Naive thymus-derived CD4-positive, alpha-beta T cell (primary cell): ENCODE measurements around the gene TBC1D9B. TPM values are rescaled to one million over a fixed set of nuclear protein-coding genes. Genes with fewer than 3 reads are reported as not detected.

Experiments used
- ATAC-seq: fragments of 150-1000 bp; cut with Tn5 transposase; 2 replicates; pipeline ENCODE4 v1.10.0; 2021; ENCODE audit warnings: mild to moderate bottlenecking, moderate library complexity
- CTCF ChIA-PET: fragments of 350-600 bp; sonication (Branson Sonifier 250); formaldehyde crosslinking; loops from one replicate; lab custom pipeline; 2021; ENCODE audit warnings: antibody characterized with exemption; lab: Charles Lee
- POLR2A ChIA-PET: fragments of 350-600 bp; sonication (Branson Sonifier 250); formaldehyde crosslinking; loops from one replicate; lab custom pipeline; 2021; ENCODE audit warnings: antibody characterized with exemption, inconsistent platforms; lab: Charles Lee
- DNase-seq, 9 donors: peaks; one replicate each; pipeline versions ENCODE4 v3.0.0 to v3.0.0-alpha.2; 2020 to 2022; ENCODE audit warnings: mixed read lengths in 1 of 9
- H3K27ac ChIP-seq: one replicate; pipeline ENCODE4 v1.7.0; 2013; ENCODE audit warnings: mild to moderate bottlenecking, low read depth, low read length, moderate library complexity
- H3K27me3 ChIP-seq, 2 donors: one replicate each; pipeline ENCODE4 v1.7.0; 2013; ENCODE audit warnings: low read length in 2 of 2, mild to moderate bottlenecking in 2 of 2, moderate library complexity in 2 of 2; ENCODE audit not compliant: control insufficient read depth in 2 of 2, insufficient read depth in 2 of 2
- H3K36me3 ChIP-seq, 3 experiments: 1 replicate in 2 of 3; 2 replicates in 1 of 3; pipeline ENCODE4 v1.7.0; 2013; ENCODE audit warnings: low read length in 3 of 3, mild to moderate bottlenecking in 3 of 3, moderate library complexity in 1 of 3; ENCODE audit not compliant: insufficient read depth in 3 of 3, control insufficient read depth in 2 of 3
- H3K4me1 ChIP-seq, 2 donors: one replicate each; pipeline ENCODE4 v1.7.0; 2013; ENCODE audit warnings: low read length in 2 of 2, mild to moderate bottlenecking in 2 of 2, moderate library complexity in 1 of 2; ENCODE audit not compliant: control insufficient read depth in 2 of 2, insufficient read depth in 2 of 2
- H3K4me3 ChIP-seq: 2 replicates; pipeline ENCODE4 v1.7.0; 2013; ENCODE audit warnings: mild to moderate bottlenecking, low read length
- H3K9me3 ChIP-seq, 3 experiments: 1 replicate in 2 of 3; 2 replicates in 1 of 3; pipeline ENCODE4 v1.7.0; 2013; ENCODE audit warnings: low read length in 3 of 3; ENCODE audit not compliant: control insufficient read depth in 2 of 3
- H3K27ac Mint-ChIP-seq, 9 donors: one replicate each; pipeline ENCODE4 v1.8.0; 2020 to 2022; ENCODE audit warnings: mixed read lengths in 9 of 9, mild to moderate bottlenecking in 8 of 9, moderate library complexity in 5 of 9, inconsistent platforms in 2 of 9
- H3K27me3 Mint-ChIP-seq, 5 donors: one replicate each; pipeline ENCODE4 v1.8.0; 2021 to 2022; ENCODE audit warnings: mixed read lengths in 5 of 5, mild to moderate bottlenecking in 1 of 5
- H3K36me3 Mint-ChIP-seq, 5 donors: one replicate each; pipeline ENCODE4 v1.8.0; 2020 to 2022; ENCODE audit warnings: mixed read lengths in 5 of 5, mild to moderate bottlenecking in 3 of 5, inconsistent platforms in 1 of 5
- H3K4me1 Mint-ChIP-seq, 7 donors: one replicate each; pipeline ENCODE4 v1.8.0; 2020 to 2022; ENCODE audit warnings: mixed read lengths in 7 of 7, mild to moderate bottlenecking in 3 of 7, inconsistent platforms in 1 of 7
- H3K4me3 Mint-ChIP-seq, 10 donors: one replicate each; pipeline ENCODE4 v1.8.0; 2020 to 2022; ENCODE audit warnings: mild to moderate bottlenecking in 10 of 10, mixed read lengths in 10 of 10, moderate library complexity in 6 of 10, inconsistent platforms in 2 of 10
- H3K9me3 Mint-ChIP-seq, 11 donors: one replicate each; pipeline ENCODE4 v1.8.0; 2020 to 2022; ENCODE audit warnings: mixed read lengths in 11 of 11, mild to moderate bottlenecking in 4 of 11, inconsistent platforms in 1 of 11, moderate library complexity in 1 of 11
- intact Hi-C, 2 donors: fragments of 100-400 bp; cut with micrococcal nuclease; formaldehyde crosslinking; loops; one replicate each; pipeline ENCODE4 v1.15.1; 2023
- polyA plus RNA-seq, 2 donors: library from polyadenylated mRNA; unstranded; fragments of 300-500 nt; fragmentation: Illumina TruSeq; gene quantifications; one replicate each; pipeline ENCODE4 v1.2.3, GENCODE V29; 2021
- total RNA-seq, 6 experiments: library from RNA in 5 of 6; stranded (reverse) in 5 of 6; gene quantifications; 1 replicate in 5 of 6; 2 replicates in 1 of 6; pipeline ENCODE4 v1.2.3 and lab custom pipeline; 2021 to 2026

Gene TBC1D9B
- total and polyA plus RNA-seq, 7 experiments from 2014 or later: 19.3 to 117 (median 79.6) TPM

DNA sequence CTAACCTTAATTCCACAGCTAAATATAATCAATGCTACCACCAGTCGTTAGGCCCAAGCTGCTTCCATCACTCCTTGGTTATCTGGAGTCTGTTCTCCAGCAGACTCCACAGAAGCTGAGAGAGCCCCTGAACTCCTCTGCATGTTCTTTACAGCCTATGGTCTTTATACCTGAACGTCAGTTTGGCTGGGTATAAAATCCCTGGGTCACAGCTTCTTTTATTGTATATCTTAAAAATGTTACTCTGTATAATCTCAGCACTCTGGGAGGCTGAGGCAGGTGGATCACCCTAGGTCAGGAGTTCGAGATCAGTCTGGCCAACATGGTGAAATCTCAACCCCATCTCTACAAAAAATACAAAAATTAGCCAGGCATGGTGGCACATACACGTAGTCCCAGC, 25.4 kb downstream of the TBC1D9B start:
- ChIA-PET CTCF (no interaction called here), POLR2A (interaction anchor here (1.0 kb wide), 1 partner anchor 11 kb away, joined by 3 read pairs; no protein-coding TSS in a partner anchor)
- H3K4me1 Mint-ChIP-seq: peaks cover 0 to 5% (median 0%) of the 10 kb centered on the region in 7 donors
- no peak overlapping the region for H3K27ac ChIP-seq
- ATAC-seq (no peak), DNase-seq (no peak)
- H3K36me3 Mint-ChIP-seq: peaks cover 22 to 56% (median 47%) of the 10 kb centered on the region in 5 donors
- H3K9me3 Mint-ChIP-seq: peaks cover 0 to 32% (median 13%) of the 10 kb centered on the region in 11 donors
- H3K9me3 ChIP-seq: peaks cover 0 to 25% (median 7%) of the 10 kb centered on the region in 3 experiments
- no peak overlapping the region for H3K4me3 ChIP-seq
- intact Hi-C loops: no loop called here
- peak overlapping the region in 2 of 9 donors; percentile 16 to 37 for H3K27ac Mint-ChIP-seq
- no peaks in the 10 kb centered on the region for H3K27me3 ChIP-seq
- no peaks in the 10 kb centered on the region for H3K27me3 Mint-ChIP-seq
- no peak overlapping the region for H3K4me3 Mint-ChIP-seq
- H3K4me1 ChIP-seq: no peaks in the 10 kb centered on the region
- H3K36me3 ChIP-seq: peaks cover 0 to 76% (median 11%) of the 10 kb centered on the region in 3 experiments

DNA sequence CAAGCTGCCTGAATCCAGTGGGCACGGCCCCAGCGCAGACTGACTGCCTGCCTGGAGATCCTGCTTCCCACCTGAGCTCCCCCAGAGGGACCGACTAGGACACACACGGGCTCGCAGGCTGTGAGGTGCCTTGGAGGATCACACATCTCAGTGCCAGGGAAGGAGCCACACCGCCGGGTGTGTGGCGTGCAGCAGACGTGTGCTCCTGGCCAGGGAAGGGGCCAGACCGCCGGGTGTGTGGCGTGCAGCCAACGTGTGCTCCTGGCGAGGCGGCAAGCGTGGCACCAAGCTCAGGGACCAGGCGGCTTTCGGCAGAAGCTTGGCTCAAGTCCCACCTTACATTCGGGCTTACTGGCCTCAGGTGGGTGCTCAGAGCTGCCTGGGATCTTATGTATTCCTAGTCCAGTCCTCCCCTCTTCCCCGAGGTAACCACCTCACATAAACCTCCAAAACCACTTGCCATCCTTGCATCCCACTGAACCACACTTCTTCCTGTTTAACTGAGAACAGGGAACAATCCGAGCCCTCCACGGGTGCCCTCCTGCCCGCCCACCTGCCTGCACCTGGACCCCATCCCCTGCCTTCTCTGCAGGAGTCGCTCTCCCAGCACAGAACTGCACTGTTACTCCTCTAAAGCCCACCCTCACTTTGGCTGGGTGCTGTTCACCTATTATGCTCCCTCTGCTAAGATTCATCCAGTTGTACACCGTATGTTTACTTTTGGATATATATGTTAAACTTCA, 26.7 kb downstream of the TBC1D9B start:
- intact Hi-C loops: no loop called here
- Histone ChIP-seq H3K27me3 (no peaks in the 10 kb centered on the region), H3K9me3 (peaks cover 0 to 25% (median 7%) of the 10 kb centered on the region in 3 experiments), H3K27ac (no peak overlapping the region), H3K36me3 (peaks cover 0 to 71% (median 14%) of the 10 kb centered on the region in 3 experiments), H3K4me1 (no peaks in the 10 kb centered on the region), H3K4me3 (no peak overlapping the region)
- ChIA-PET POLR2A (no interaction called here), CTCF (interaction anchor here (0.6 kb wide), 1 partner anchor 14 kb away, joined by 4 read pairs; no protein-coding TSS in a partner anchor)
- Mint-ChIP-seq H3K36me3 (peaks cover 16 to 44% (median 40%) of the 10 kb centered on the region in 5 donors), H3K9me3 (peaks cover 0 to 32% (median 13%) of the 10 kb centered on the region in 11 donors), H3K27ac (no peak overlapping the region), H3K27me3 (no peaks in the 10 kb centered on the region), H3K4me1 (peaks cover 0 to 2% (median 0%) of the 10 kb centered on the region in 7 donors), H3K4me3 (no peak overlapping the region)
- DNase-seq (no peak), ATAC-seq (no peak)

DNA sequence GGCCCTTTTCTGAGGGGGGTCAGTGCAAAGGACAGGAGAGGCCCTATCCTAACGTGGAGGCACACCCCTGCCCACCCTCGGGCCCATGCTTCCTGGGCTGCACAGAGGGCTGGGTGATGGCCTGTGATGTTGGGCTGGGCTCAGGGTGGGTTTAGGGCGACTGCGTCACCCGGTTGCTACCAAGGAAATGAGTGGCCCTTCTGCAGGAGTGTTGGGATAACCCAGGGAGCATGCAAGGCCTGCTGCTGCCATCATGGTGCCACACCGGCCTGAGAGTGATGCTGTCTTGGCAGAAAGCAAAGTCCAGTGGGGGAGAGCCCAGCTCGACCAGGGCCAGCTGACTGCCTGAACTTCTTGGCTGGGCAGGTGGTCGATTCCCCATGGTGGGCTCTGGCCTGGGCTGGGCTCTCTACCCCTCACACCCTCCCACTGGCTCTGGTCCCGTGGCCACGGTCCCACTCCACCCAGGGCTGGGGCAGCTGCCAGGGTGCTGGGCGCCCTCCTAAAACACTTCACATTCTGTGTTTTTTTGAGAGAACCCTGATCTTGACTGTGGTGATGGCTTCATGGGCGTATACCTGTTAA, 27.5 kb downstream of the TBC1D9B start:
- no peak for DNase-seq
- no peak overlapping the region for H3K27ac Mint-ChIP-seq
- intact Hi-C loops: no loop called here
- no peak overlapping the region for H3K4me3 ChIP-seq
- H3K36me3 Mint-ChIP-seq: peaks cover 12 to 39% (median 33%) of the 10 kb centered on the region in 5 donors
- H3K4me3 Mint-ChIP-seq: no peak overlapping the region
- H3K36me3 ChIP-seq: peaks cover 0 to 72% (median 14%) of the 10 kb centered on the region in 3 experiments
- ChIA-PET CTCF (no interaction called here), POLR2A (no interaction called here)
- peaks cover 0 to 25% (median 7%) of the 10 kb centered on the region in 3 experiments for H3K9me3 ChIP-seq
- H3K4me1 ChIP-seq: no peaks in the 10 kb centered on the region
- H3K27me3 ChIP-seq: no peaks in the 10 kb centered on the region
- H3K27ac ChIP-seq: no peak overlapping the region
- H3K9me3 Mint-ChIP-seq: peaks cover 0 to 28% (median 13%) of the 10 kb centered on the region in 11 donors
- no peaks in the 10 kb centered on the region for H3K27me3 Mint-ChIP-seq
- H3K4me1 Mint-ChIP-seq: no peaks in the 10 kb centered on the region
- ATAC-seq: no peak

DNA sequence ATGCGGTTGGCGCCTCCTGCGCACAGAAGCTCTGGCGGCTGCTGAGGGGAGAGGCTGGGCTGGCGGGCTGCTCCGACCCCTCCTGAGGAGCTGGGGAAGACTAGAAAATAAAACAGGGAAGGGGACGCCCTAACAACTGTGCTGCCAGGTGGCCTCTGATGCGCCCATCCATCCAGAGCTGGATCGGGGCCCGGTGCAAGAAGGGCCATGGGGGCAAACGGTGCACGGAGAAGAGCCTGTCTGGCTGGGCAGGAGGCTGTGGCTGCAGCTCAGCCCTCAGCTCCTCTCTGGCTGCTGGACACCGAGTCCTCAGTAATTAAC, 28.0 kb downstream of the TBC1D9B start:
- POLR2A ChIA-PET: no interaction called here
- no peaks in the 10 kb centered on the region for H3K4me1 ChIP-seq
- peaks cover 0 to 72% (median 14%) of the 10 kb centered on the region in 3 experiments for H3K36me3 ChIP-seq
- ATAC-seq (no peak), DNase-seq (no peak)
- H3K9me3 Mint-ChIP-seq: peaks cover 0 to 23% (median 12%) of the 10 kb centered on the region in 11 donors
- H3K4me3 Mint-ChIP-seq: no peak overlapping the region
- no peak overlapping the region for H3K4me3 ChIP-seq
- H3K27ac Mint-ChIP-seq: no peak overlapping the region
- H3K27me3 Mint-ChIP-seq: no peaks in the 10 kb centered on the region
- peaks cover 0 to 25% (median 7%) of the 10 kb centered on the region in 3 experiments for H3K9me3 ChIP-seq
- H3K27me3 ChIP-seq: no peaks in the 10 kb centered on the region
- intact Hi-C loops: no loop called here
- H3K4me1 Mint-ChIP-seq: no peaks in the 10 kb centered on the region
- CTCF ChIA-PET: no interaction called here
- H3K27ac ChIP-seq: no peak overlapping the region
- peaks cover 9 to 34% (median 28%) of the 10 kb centered on the region in 5 donors for H3K36me3 Mint-ChIP-seq

DNA sequence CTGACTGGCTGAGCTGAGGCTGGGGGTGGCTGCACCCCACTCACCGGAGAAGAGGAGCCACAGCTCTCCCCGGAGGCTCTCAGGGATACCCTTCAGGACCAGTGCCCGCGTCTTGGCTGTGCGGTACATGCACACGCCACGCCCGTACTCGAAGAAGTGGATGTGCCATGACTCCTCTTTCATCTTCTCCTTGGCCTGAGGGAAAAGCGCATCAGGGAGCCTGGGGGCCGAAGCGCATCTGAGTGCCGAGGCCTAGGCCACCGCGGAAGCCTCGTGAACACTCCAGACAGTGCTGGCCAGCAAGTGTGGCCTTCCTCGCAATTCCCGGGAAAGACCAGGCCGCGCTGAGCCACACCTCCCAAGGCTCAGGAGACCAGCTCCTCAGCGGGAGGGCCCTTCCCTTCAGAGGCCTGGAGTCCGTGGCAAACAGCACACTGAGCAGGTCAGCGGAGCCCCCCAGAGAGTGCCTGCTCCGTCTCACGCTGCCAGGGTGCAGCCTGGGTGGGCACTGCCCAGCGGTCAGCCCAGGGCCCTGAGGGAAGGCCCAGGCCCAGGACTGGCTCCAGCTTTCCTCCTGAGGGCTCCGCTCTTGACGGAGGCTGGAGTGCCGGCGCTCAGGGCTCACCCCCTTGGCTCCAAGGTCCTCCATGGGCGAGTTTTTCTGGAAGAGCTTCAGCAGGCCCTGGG, 28.6 kb downstream of the TBC1D9B start:
- peaks cover 6 to 29% (median 23%) of the 10 kb centered on the region in 5 donors for H3K36me3 Mint-ChIP-seq
- H3K27ac Mint-ChIP-seq: no peak overlapping the region
- Histone ChIP-seq H3K27ac (no peak overlapping the region), H3K4me3 (no peak overlapping the region), H3K4me1 (no peaks in the 10 kb centered on the region), H3K36me3 (peaks cover 0 to 72% (median 14%) of the 10 kb centered on the region in 3 experiments), H3K9me3 (peaks cover 0 to 20% (median 7%) of the 10 kb centered on the region in 3 experiments), H3K27me3 (no peaks in the 10 kb centered on the region)
- ATAC-seq (peak; percentile 31), DNase-seq (no peak)
- H3K27me3 Mint-ChIP-seq: no peaks in the 10 kb centered on the region
- ChIA-PET CTCF (no interaction called here), POLR2A (no interaction called here)
- H3K4me3 Mint-ChIP-seq: no peak overlapping the region
- intact Hi-C loops: no loop called here
- H3K9me3 Mint-ChIP-seq: peaks cover 0 to 18% (median 9%) of the 10 kb centered on the region in 11 donors
- no peaks in the 10 kb centered on the region for H3K4me1 Mint-ChIP-seq

DNA sequence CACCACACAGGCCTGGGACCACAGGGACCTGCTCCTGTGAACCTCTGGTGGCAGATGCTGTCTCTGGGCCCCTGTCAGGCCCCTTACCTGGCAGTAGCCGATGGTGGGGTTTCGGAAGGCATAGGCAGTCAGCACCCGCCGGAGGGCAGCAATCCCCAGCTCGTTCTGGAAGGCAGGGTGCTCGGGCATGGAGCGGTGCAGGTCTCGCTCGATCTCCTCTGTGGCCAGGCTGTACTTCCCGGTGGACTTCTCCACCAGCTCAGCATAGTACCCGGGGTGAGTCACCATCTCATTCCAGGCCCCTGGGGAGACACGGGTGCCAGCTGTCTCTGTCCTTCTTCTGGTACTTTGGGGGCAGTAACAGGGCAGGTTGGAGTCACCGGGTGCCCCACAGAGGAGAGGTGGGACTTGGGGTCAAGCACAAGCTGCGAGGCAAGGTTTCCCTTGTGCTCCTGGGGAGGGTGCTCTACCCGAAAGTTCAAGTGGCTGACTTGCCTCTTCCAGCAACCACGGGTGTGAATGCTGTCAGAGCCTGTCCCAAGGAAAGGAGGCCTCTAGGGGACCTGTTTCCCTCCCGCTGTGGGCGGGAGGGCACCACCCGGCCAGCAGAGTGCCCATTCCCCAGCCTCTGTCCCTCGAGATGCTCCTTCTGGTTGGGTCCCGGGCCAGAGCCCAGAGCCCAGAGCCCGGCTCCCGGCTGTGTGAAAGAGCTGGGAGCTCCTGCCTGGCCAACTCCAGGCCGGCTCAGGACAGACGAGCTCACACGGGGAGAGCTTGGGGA, 29.3 kb downstream of the TBC1D9B start:
- Mint-ChIP-seq H3K36me3 (peaks cover 0 to 21% (median 16%) of the 10 kb centered on the region in 5 donors), H3K4me3 (no peak overlapping the region), H3K4me1 (no peaks in the 10 kb centered on the region), H3K27ac (no peak overlapping the region), H3K9me3 (peaks cover 0 to 11% (median 2%) of the 10 kb centered on the region in 11 donors), H3K27me3 (no peaks in the 10 kb centered on the region)
- POLR2A ChIA-PET: interaction anchor here (1.0 kb wide), 1 partner anchor 11 kb away, joined by 3 read pairs; no protein-coding TSS in a partner anchor
- no peaks in the 10 kb centered on the region for H3K4me1 ChIP-seq
- no peak overlapping the region for H3K27ac ChIP-seq
- CTCF ChIA-PET: no interaction called here
- no peaks in the 10 kb centered on the region for H3K27me3 ChIP-seq
- H3K9me3 ChIP-seq: peaks cover 0 to 13% (median 7%) of the 10 kb centered on the region in 3 experiments
- DNase-seq (no peak), ATAC-seq (no peak)
- H3K4me3 ChIP-seq: no peak overlapping the region
- intact Hi-C loops: no loop called here
- peaks cover 0 to 72% (median 21%) of the 10 kb centered on the region in 3 experiments for H3K36me3 ChIP-seq
